HepG2 (cell line): Measurements from ENCODE around the gene RNF5. TPM values are rescaled to one million over a fixed set of nuclear protein-coding genes. Genes with fewer than 3 reads are reported as not detected.
A peak's percentile ranks its signal among the peaks of the same experiment; 100 is the strongest.

Experiments used
- BHLHE40 ChIP-seq: IDR thresholded peaks from 2 replicates; pipeline ENCODE4 v1.6.1; 2011; ENCODE audit warnings: low read length, improper control_type of control experiment
- CAMTA2 ChIP-seq: sonication (generic); formaldehyde crosslinking; IDR thresholded peaks from 2 replicates; pipeline ENCODE4 v1.4.0; 2020; ENCODE audit warnings: mild to moderate bottlenecking, missing genetic modification reagents, borderline replicate concordance
- FOXP1 ChIP-seq, 2 experiments: fragments of 450-650 bp in 1 of 2; IDR thresholded peaks; 2 replicates each; pipeline ENCODE4 v1.6.1; 2017 to 2018; ENCODE audit warnings: antibody characterized with exemption in 1 of 2
- MAZ ChIP-seq, 2 experiments: sonication (generic) in 1 of 2; formaldehyde crosslinking in 1 of 2; IDR thresholded peaks; 2 replicates each; pipeline versions ENCODE4 v1.5.0 to v1.6.1; 2012 to 2020; ENCODE audit warnings: low read depth in 2 of 2, mild to moderate bottlenecking in 2 of 2, borderline replicate concordance in 1 of 2, improper control_type of control experiment in 1 of 2, low read length in 1 of 2, missing genetic modification reagents in 1 of 2, moderate library complexity in 1 of 2
- MIER3 ChIP-seq: IDR thresholded peaks from 2 replicates; pipeline ENCODE4 v1.6.1; 2016; ENCODE audit warnings: missing compliant biosample characterization, borderline replicate concordance
- MXD4 ChIP-seq: IDR thresholded peaks from 2 replicates; pipeline ENCODE4 v1.6.1; 2016; ENCODE audit warnings: mild to moderate bottlenecking, missing biosample characterization, missing genetic modification reagents
- NFYC ChIP-seq: IDR thresholded peaks from 2 replicates; pipeline ENCODE4 v1.6.1; 2016; ENCODE audit warnings: missing genetic modification reagents, missing compliant biosample characterization
- PHF5A ChIP-seq: IDR thresholded peaks from one replicate; pipeline ENCODE4 v1.6.1; 2018; ENCODE audit warnings: low read depth, missing genetic modification reagents; ENCODE audit not compliant: unreplicated experiment
- POLR2A ChIP-seq, 2 experiments: IDR thresholded peaks; 2 replicates each; pipeline ENCODE4 v1.6.1; 2011; ENCODE audit warnings: low read depth in 2 of 2, low read length in 2 of 2, mild to moderate bottlenecking in 1 of 2, moderate library complexity in 1 of 2; ENCODE audit not compliant: insufficient read depth in 1 of 2
- PPARG ChIP-seq: conservative IDR thresholded peaks from 2 replicates; pipeline ENCODE4 v1.6.1; 2016; ENCODE audit warnings: missing biosample characterization, missing genetic modification reagents
- RELA ChIP-seq: sonication (generic); formaldehyde crosslinking; IDR thresholded peaks from 2 replicates; pipeline ENCODE4 v1.4.0; 2020; ENCODE audit warnings: missing genetic modification reagents
- ZNF329 ChIP-seq: sonication (generic); formaldehyde crosslinking; IDR thresholded peaks from 2 replicates; pipeline ENCODE4 v1.9.0; 2021; ENCODE audit warnings: low read depth, mild to moderate bottlenecking, missing genetic modification reagents
- ZNF34 ChIP-seq: sonication (generic); formaldehyde crosslinking; IDR thresholded peaks from 2 replicates; pipeline ENCODE4 v1.4.0; 2020; ENCODE audit warnings: mild to moderate bottlenecking, missing genetic modification reagents, borderline replicate concordance
- ZNF441 ChIP-seq: sonication (generic); formaldehyde crosslinking; IDR thresholded peaks from 2 replicates; pipeline ENCODE4 v1.7.0; 2021; ENCODE audit warnings: missing genetic modification reagents, borderline replicate concordance
- polyA plus RNA-seq, 8 experiments: library from polyadenylated mRNA; depleted of rRNA in 3 of 8; stranded (reverse) in 7 of 8; unstranded in 1 of 8; fragments of >200 nt; fragmentation: Illumina TruSeq in 4 of 8; extraction: Trizol in 4 of 8; gene quantifications; 2 replicates each; pipeline versions ENCODE4 v1.2.1 to v1.2.3, GENCODE V29; 2011 to 2016; ENCODE audit warnings: low read depth in 4 of 8, missing spikeins in 1 of 8, mixed read lengths in 1 of 8; ENCODE audit not compliant: insufficient read depth in 1 of 8
- total RNA-seq, 5 experiments: library from RNA; depleted of rRNA; stranded (reverse); fragments of >200 nt; fragmentation: Illumina TruSeq; extraction: Trizol; gene quantifications; 2 replicates each; pipeline ENCODE4 v1.2.3, GENCODE V29; 2016; ENCODE audit warnings: low read depth in 1 of 5
- TF ChIP-seq, protein P1 (sequence below): sonication (generic); formaldehyde crosslinking; IDR thresholded peaks from 2 replicates; pipeline ENCODE4 v1.4.0; 2020; ENCODE audit warnings: mild to moderate bottlenecking, missing genetic modification reagents
- TF ChIP-seq, protein P2 (sequence below): sonication (generic); formaldehyde crosslinking; IDR thresholded peaks from 2 replicates; pipeline ENCODE4 v1.5.1; 2020; ENCODE audit warnings: mild to moderate bottlenecking, missing genetic modification reagents

RNF5 gene
- total and polyA plus RNA-seq, 2 of the 13 experiments (the other 11 are each of a cell fraction or from before 2014, with no cell fraction given), result 98.0 to 131 TPM

DNA sequence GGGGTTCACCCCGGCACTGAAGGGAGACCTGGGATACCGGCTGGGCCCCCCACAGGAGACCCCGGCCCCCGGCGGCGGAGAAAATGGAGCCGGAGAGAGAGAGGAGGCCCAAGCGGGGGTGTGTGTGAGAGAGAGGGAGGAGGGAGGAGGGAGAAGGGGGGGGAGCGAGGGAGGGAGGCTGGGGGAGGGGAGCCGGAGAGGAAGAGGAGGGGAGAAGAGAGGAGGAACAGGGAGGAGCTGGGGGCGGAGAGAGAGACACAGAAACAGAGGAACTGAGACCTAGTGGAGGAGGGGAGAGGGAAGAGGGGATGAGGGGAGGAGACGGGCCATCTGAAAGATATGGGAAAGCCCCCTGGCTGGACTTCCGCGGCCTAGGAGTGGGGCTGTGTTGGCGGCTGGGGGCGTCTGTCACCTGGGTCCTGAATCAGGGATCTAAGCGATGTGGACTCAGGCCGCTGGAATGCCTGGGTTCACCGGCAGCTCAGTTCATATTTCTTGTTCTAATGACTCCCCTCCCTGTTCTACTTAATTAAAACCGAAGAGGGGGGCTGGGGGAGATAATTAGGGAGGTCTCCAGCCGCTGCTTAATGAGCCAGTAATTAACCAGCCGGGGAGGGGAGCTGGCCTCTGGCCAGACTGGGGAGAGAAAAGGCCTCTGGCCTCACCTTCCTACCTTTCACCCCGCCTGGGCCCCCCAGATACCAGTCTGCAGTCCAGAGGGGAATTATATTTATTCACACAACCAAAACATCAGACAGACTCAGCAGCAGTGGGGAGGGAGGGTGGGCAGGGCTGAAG lies 12.0 kb downstream of the RNF5 start, which contains the start of gene PBX2 (continued):
- 0 out of 2 replicates have a peak, but pooled peaks have one; percentile 25 for TF ChIP-seq PPARG (CRISPR knock-in tag)
- TF ChIP-seq NFYC (CRISPR knock-in tag), result 0 out of 2 replicates have a peak, but pooled peaks have one; percentile 16
- peak; percentile 73; the same call in 1 of the 2 replicates for TF ChIP-seq MIER3 (CRISPR knock-in tag)
- TF ChIP-seq, protein P1, sequence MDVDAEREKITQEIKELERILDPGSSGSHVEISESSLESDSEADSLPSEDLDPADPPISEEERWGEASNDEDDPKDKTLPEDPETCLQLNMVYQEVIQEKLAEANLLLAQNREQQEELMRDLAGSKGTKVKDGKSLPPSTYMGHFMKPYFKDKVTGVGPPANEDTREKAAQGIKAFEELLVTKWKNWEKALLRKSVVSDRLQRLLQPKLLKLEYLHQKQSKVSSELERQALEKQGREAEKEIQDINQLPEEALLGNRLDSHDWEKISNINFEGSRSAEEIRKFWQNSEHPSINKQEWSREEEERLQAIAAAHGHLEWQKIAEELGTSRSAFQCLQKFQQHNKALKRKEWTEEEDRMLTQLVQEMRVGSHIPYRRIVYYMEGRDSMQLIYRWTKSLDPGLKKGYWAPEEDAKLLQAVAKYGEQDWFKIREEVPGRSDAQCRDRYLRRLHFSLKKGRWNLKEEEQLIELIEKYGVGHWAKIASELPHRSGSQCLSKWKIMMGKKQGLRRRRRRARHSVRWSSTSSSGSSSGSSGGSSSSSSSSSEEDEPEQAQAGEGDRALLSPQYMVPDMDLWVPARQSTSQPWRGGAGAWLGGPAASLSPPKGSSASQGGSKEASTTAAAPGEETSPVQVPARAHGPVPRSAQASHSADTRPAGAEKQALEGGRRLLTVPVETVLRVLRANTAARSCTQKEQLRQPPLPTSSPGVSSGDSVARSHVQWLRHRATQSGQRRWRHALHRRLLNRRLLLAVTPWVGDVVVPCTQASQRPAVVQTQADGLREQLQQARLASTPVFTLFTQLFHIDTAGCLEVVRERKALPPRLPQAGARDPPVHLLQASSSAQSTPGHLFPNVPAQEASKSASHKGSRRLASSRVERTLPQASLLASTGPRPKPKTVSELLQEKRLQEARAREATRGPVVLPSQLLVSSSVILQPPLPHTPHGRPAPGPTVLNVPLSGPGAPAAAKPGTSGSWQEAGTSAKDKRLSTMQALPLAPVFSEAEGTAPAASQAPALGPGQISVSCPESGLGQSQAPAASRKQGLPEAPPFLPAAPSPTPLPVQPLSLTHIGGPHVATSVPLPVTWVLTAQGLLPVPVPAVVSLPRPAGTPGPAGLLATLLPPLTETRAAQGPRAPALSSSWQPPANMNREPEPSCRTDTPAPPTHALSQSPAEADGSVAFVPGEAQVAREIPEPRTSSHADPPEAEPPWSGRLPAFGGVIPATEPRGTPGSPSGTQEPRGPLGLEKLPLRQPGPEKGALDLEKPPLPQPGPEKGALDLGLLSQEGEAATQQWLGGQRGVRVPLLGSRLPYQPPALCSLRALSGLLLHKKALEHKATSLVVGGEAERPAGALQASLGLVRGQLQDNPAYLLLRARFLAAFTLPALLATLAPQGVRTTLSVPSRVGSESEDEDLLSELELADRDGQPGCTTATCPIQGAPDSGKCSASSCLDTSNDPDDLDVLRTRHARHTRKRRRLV (CRISPR knock-in tag), result 0 out of 2 replicates have a peak, but pooled peaks have one; percentile 85
- no peak for TF ChIP-seq MXD4 (CRISPR knock-in tag)
- TF ChIP-seq FOXP1 (IDR thresholded peaks at IDR 0.05), result no peak
- TF ChIP-seq FOXP1 (CRISPR knock-in tag; IDR thresholded peaks at IDR 0.05), result peak; percentile 28; the same call in 1 of the 2 replicates
- TF ChIP-seq ZNF329 (CRISPR knock-in tag), result peak; percentile 35; the same call in 1 of the 2 replicates
- TF ChIP-seq ZNF441 (CRISPR knock-in tag), result peak; percentile 50; the same call in 1 of the 2 replicates
- TF ChIP-seq, protein P2, sequence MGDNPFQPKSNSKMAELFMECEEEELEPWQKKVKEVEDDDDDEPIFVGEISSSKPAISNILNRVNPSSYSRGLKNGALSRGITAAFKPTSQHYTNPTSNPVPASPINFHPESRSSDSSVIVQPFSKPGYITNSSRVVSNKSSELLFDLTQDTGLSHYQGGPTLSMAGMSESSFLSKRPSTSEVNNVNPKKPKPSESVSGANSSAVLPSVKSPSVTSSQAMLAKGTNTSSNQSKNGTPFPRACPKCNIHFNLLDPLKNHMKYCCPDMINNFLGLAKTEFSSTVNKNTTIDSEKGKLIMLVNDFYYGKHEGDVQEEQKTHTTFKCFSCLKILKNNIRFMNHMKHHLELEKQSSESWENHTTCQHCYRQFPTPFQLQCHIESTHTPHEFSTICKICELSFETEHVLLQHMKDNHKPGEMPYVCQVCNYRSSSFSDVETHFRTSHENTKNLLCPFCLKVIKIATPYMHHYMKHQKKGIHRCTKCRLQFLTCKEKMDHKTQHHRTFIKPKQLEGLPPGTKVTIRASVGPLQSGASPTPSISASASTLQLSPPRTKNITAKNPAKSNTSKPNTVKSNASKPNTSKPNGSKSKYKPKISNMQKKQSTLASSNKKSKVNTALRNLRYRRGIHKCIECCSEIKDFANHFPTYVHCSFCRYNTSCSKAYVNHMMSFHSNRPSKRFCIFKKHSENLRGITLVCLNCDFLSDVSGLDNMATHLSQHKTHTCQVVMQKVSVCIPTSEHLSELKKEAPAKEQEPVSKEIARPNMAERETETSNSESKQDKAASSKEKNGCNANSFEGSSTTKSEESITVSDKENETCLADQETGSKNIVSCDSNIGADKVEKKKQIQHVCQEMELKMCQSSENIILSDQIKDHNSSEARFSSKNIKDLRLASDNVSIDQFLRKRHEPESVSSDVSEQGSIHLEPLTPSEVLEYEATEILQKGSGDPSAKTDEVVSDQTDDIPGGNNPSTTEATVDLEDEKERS, result no peak
- TF ChIP-seq BHLHE40, result no peak
- TF ChIP-seq RELA (CRISPR knock-in tag), result peak; percentile 88; the same call in 1 of the 2 replicates
- TF ChIP-seq ZNF34 (CRISPR knock-in tag), result peak; percentile 56; the same call in 1 of the 2 replicates
- TF ChIP-seq CAMTA2 (CRISPR knock-in tag), result 0 out of 2 replicates have a peak, but pooled peaks have one; percentile 20
- peak; percentile 88; the same call in 1 of the 2 replicates for TF ChIP-seq MAZ (IDR thresholded peaks at IDR 0.05; ENCODE audit: borderline replicate concordance, low read depth, low read length)
- TF ChIP-seq MAZ (CRISPR knock-in tag; IDR thresholded peaks at IDR 0.05; ENCODE audit: low read depth), result peak; percentile 69; the same call in 1 of the 2 replicates
- TF ChIP-seq POLR2A (IDR thresholded peaks at IDR 0.05; ENCODE audit: insufficient read depth in 1 of 2, low read depth in 2 of 2, low read length in 2 of 2), result peak in 1 of 2 experiments; percentile 45; a peak in 1 of 4 replicates
- TF ChIP-seq PHF5A (CRISPR knock-in tag), result no peak
